SK-N-SH (cell line): ENCODE measurements around the gene RNF169. TPM values are rescaled to one million over a fixed set of nuclear protein-coding genes. Genes with fewer than 3 reads are reported as not detected.

Source experiments
- CTCF ChIA-PET: fragments of 300-600, 350-600 bp; formaldehyde crosslinking; extraction: SDS; loops from one replicate; lab custom pipeline; 2021; lab: Yijun Ruan, JAX
- POLR2A ChIA-PET: fragments of 350-600 bp; sonication (Branson Sonifier 250); formaldehyde crosslinking; extraction: SDS; loops from one replicate; lab custom pipeline; 2020; ENCODE audit warnings: antibody characterized with exemption, inconsistent platforms; lab: Yijun Ruan, JAX
- DNase-seq: peaks from one replicate; pipeline ENCODE4 v3.0.0; 2012
- H2AFZ ChIP-seq: fragments of 200-600 bp; sonication (generic); 2 replicates; pipeline ENCODE4 v1.8.1; 2016; ENCODE audit warnings: antibody characterized with exemption, mild to moderate bottlenecking, low read depth
- H3F3A ChIP-seq: fragments of 200-600 bp; sonication (generic); replicated peaks from 2 replicates; pipeline ENCODE3; 2016; ENCODE audit warnings: antibody characterized with exemption, mild to moderate bottlenecking; ENCODE audit not compliant: insufficient read depth
- H3K27ac ChIP-seq, 2 experiments: fragments of 200-500 bp in 1 of 2; fragments of 200-600 bp in 1 of 2; sonication (Bioruptor generic) in 1 of 2; sonication (generic), shearing (Covaris generic) in 1 of 2; 2 replicates each; pipeline versions ENCODE4 v1.5.1 to v1.6.1; 2014 to 2016; ENCODE audit warnings: low read depth in 2 of 2, inconsistent platforms in 1 of 2, low read length in 1 of 2, mild to moderate bottlenecking in 1 of 2, mixed read lengths in 1 of 2
- H3K27me3 ChIP-seq: fragments of 200-600 bp; sonication (generic), shearing (Covaris generic); 2 replicates; pipeline ENCODE4 v1.6.1; 2016; ENCODE audit warnings: mixed run types; ENCODE audit not compliant: insufficient read depth
- H3K36me3 ChIP-seq, 2 experiments: fragments of 200-500 bp in 1 of 2; fragments of 200-600 bp in 1 of 2; sonication (Bioruptor generic) in 1 of 2; sonication (generic) in 1 of 2; replicated peaks in 1 of 2; 2 replicates each; pipeline versions ENCODE3 to v1.5.1; 2014 to 2016; ENCODE audit warnings: low read length in 1 of 2, mild to moderate bottlenecking in 1 of 2; ENCODE audit not compliant: insufficient read depth in 2 of 2, control insufficient read depth in 1 of 2
- H3K4me1 ChIP-seq, 2 experiments: fragments of 200-500 bp in 1 of 2; fragments of 200-600 bp in 1 of 2; sonication (Bioruptor generic) in 1 of 2; sonication (generic), shearing (Covaris generic) in 1 of 2; 2 replicates each; pipeline versions ENCODE4 v1.5.1 to v1.6.1; 2014 to 2016; ENCODE audit warnings: low read depth in 1 of 2, low read length in 1 of 2, mixed run types in 1 of 2; ENCODE audit not compliant: insufficient read depth in 2 of 2, control insufficient read depth in 1 of 2
- H3K4me2 ChIP-seq: fragments of 200-600 bp; sonication (generic), shearing (Covaris generic); 2 replicates; pipeline ENCODE4 v1.6.1; 2017; ENCODE audit warnings: mixed run types
- H3K4me3 ChIP-seq, 2 experiments: fragments of 200-500 bp in 1 of 2; fragments of 200-600 bp in 1 of 2; sonication (Bioruptor generic) in 1 of 2; sonication (generic), shearing (Covaris generic) in 1 of 2; 2 replicates each; pipeline versions ENCODE4 v1.5.1 to v1.8.1; 2014 to 2016; ENCODE audit warnings: low read depth in 2 of 2, inconsistent platforms in 1 of 2, low read length in 1 of 2, mild to moderate bottlenecking in 1 of 2, mixed read lengths in 1 of 2, moderate library complexity in 1 of 2
- H3K79me2 ChIP-seq: fragments of 200-600 bp; sonication (generic); 2 replicates; pipeline ENCODE4 v1.8.1; 2017; ENCODE audit warnings: mild to moderate bottlenecking; ENCODE audit not compliant: insufficient read depth
- H3K9ac ChIP-seq: fragments of 200-600 bp; sonication (generic); 2 replicates; pipeline ENCODE4 v1.6.1; 2017; ENCODE audit warnings: mixed run types
- H3K9me2 ChIP-seq: fragments of 200-600 bp; sonication (generic); 2 replicates; pipeline ENCODE4 v1.6.1; 2017; ENCODE audit warnings: mixed run types
- H3K9me3 ChIP-seq: fragments of 200-600 bp; sonication (generic); 2 replicates; pipeline ENCODE4 v1.6.1; 2017; ENCODE audit warnings: mixed run types, mild to moderate bottlenecking, moderate library complexity
- H4K20me1 ChIP-seq: fragments of 200-600 bp; sonication (generic); 2 replicates; pipeline ENCODE4 v1.6.1; 2017; ENCODE audit warnings: mild to moderate bottlenecking, mixed run types; ENCODE audit not compliant: insufficient read depth
- CHD2 ChIP-seq: fragments of 150-350 bp; IDR thresholded peaks from 2 replicates; pipeline ENCODE4 v1.6.1; 2018; ENCODE audit warnings: low read length; ENCODE audit not compliant: partially characterized antibody
- EP300 ChIP-seq, 2 experiments: IDR thresholded peaks; 2 replicates each; pipeline versions ENCODE4 v1.4.0 to v1.6.1; 2012; ENCODE audit warnings: borderline replicate concordance in 1 of 2, low read depth in 1 of 2, low read length in 1 of 2
- EZH2phosphoT487 ChIP-seq: fragments of 200-600 bp; sonication (generic); IDR thresholded peaks from 2 replicates; pipeline ENCODE4 v1.6.1; 2017; ENCODE audit warnings: low read depth, mixed run types, mild to moderate bottlenecking, antibody characterized with exemption, moderate library complexity, borderline replicate concordance
- FOSL2 ChIP-seq: IDR thresholded peaks from 2 replicates; pipeline ENCODE4 v1.4.0; 2012; ENCODE audit warnings: low read depth, mild to moderate bottlenecking, moderate library complexity, borderline replicate concordance
- IRF3 ChIP-seq: fragments of 150-350 bp; IDR thresholded peaks from 2 replicates; pipeline ENCODE4 v1.6.1; 2016; ENCODE audit warnings: mild to moderate bottlenecking, low read depth, low read length
- JUND ChIP-seq: IDR thresholded peaks from 2 replicates; pipeline ENCODE4 v1.4.0; 2012
- MEF2A ChIP-seq: IDR thresholded peaks from 2 replicates; pipeline ENCODE4 v1.4.0; 2012; ENCODE audit warnings: low read depth, borderline replicate concordance
- MXI1 ChIP-seq: IDR thresholded peaks from 2 replicates; pipeline ENCODE4 v1.6.1; 2012; ENCODE audit warnings: mild to moderate bottlenecking, low read depth, low read length, improper control_type of control experiment
- NFIC ChIP-seq: IDR thresholded peaks from 2 replicates; pipeline ENCODE4 v1.4.0; 2012; ENCODE audit warnings: borderline replicate concordance
- NRF1 ChIP-seq: IDR thresholded peaks from 2 replicates; pipeline ENCODE4 v1.6.1; 2012; ENCODE audit warnings: low read depth, mild to moderate bottlenecking, low read length
- RAD21 ChIP-seq: IDR thresholded peaks from 2 replicates; pipeline ENCODE4 v1.6.1; 2012; ENCODE audit warnings: mild to moderate bottlenecking, low read length
- REST ChIP-seq: IDR thresholded peaks from 2 replicates; pipeline ENCODE4 v1.6.1; 2012; ENCODE audit warnings: mild to moderate bottlenecking, low read depth, low read length, moderate library complexity
- RFX5 ChIP-seq: IDR thresholded peaks from 2 replicates; pipeline ENCODE4 v1.6.1; 2012; ENCODE audit warnings: mild to moderate bottlenecking, improper control_type of control experiment, low read length
- RXRA ChIP-seq: IDR thresholded peaks from 2 replicates; pipeline ENCODE4 v1.4.0; 2012; ENCODE audit warnings: low read depth, mild to moderate bottlenecking, borderline replicate concordance
- SIN3A ChIP-seq: IDR thresholded peaks from 2 replicates; pipeline ENCODE4 v1.6.1; 2012; ENCODE audit warnings: low read depth, mild to moderate bottlenecking, low read length, moderate library complexity, borderline replicate concordance
- SMC3 ChIP-seq: IDR thresholded peaks from 2 replicates; pipeline ENCODE4 v1.6.1; 2012; ENCODE audit warnings: low read depth, low read length, improper control_type of control experiment
- TAF1 ChIP-seq: IDR thresholded peaks from 2 replicates; pipeline ENCODE4 v1.6.1; 2012; ENCODE audit warnings: low read depth, mild to moderate bottlenecking, low read length, moderate library complexity, borderline replicate concordance
- TCF12 ChIP-seq: IDR thresholded peaks from 2 replicates; pipeline ENCODE4 v1.4.0; 2012
- TEAD4 ChIP-seq: IDR thresholded peaks from 2 replicates; pipeline ENCODE4 v1.4.0; 2012; ENCODE audit warnings: mild to moderate bottlenecking, borderline replicate concordance; ENCODE audit not compliant: insufficient read depth
- USF1 ChIP-seq: IDR thresholded peaks from 2 replicates; pipeline ENCODE4 v1.4.0; 2012; ENCODE audit warnings: low read depth, borderline replicate concordance
- YY1 ChIP-seq: IDR thresholded peaks from 2 replicates; pipeline ENCODE4 v1.4.0; 2012; ENCODE audit warnings: low read depth, mild to moderate bottlenecking
- WGBS: methylation state at CpG from one replicate; pipeline ENCODE4 v1.1.6; 2017; ENCODE audit warnings: low lambda C conversion rate; 5-methylcytosine and 5-hydroxymethylcytosine counted together
- polyA plus RNA-seq, 3 experiments: library from polyadenylated mRNA; depleted of rRNA; stranded (reverse); fragments of >200 nt; gene quantifications; 2 replicates each; pipeline ENCODE4 v1.2.3, GENCODE V29; 2012

Gene RNF169
- polyA plus RNA-seq, 1 of the 3 experiments (the other 2 are of a cell fraction), result 2.2 TPM

- no peak overlapping the region for H3K9ac ChIP-seq
- H3K4me3 ChIP-seq, result no peak overlapping the region
- no peaks in the 10 kb centered on the region for H3K36me3 ChIP-seq
- DNase-seq, result no peak
- no peaks in the 10 kb centered on the region for H3K4me1 ChIP-seq
- H3K9me3 ChIP-seq, result no peaks in the 10 kb centered on the region
- CTCF ChIA-PET, result interaction anchor here (2.1 to 3.5 kb wide), 2 partner anchors 9 to 15 kb away, joined by 12 to 14 read pairs; no protein-coding TSS in a partner anchor
- no peaks in the 10 kb centered on the region for H3K79me2 ChIP-seq
- H3K27me3 ChIP-seq, result no peaks in the 10 kb centered on the region
- 67% methylated on average over 5 of the region's 5 CpGs for WGBS
- no peak overlapping the region for H3K27ac ChIP-seq
- no peaks in the 10 kb centered on the region for H4K20me1 ChIP-seq
- no peak overlapping the region for H2AFZ ChIP-seq
- H3K9me2 ChIP-seq, result no peaks in the 10 kb centered on the region
- no peak for TF ChIP-seq JUND
- TF ChIP-seq TEAD4, result no peak
- TF ChIP-seq REST, result no peak
- H3K4me2 ChIP-seq, result no peak overlapping the region
- no peaks in the 10 kb centered on the region for H3F3A ChIP-seq
- POLR2A ChIA-PET, result no interaction called here
Observed at GRCh38 chr11:74717221-74717969, 31.3 kb upstream of the RNF169 start.

GRCh38 chr11:74719011-74719410 lies 29.6 kb upstream of the RNF169 start:
- Histone ChIP-seq H3K27ac (no peak overlapping the region), H3K4me3 (no peak overlapping the region)
- WGBS, result 66% methylated on average over 4 of the region's 5 CpGs

More at GRCh38 chr11:74719011-74719410, 29.6 kb upstream of the RNF169 start:
- Histone ChIP-seq H3F3A (no peaks in the 10 kb centered on the region), H3K9ac (no peak overlapping the region), H3K4me1 (no peaks in the 10 kb centered on the region), H3K4me2 (no peak overlapping the region), H3K9me3 (no peaks in the 10 kb centered on the region), H3K27me3 (no peaks in the 10 kb centered on the region), H3K36me3 (no peaks in the 10 kb centered on the region), H2AFZ (no peak overlapping the region), H4K20me1 (no peaks in the 10 kb centered on the region), H3K79me2 (no peaks in the 10 kb centered on the region), H3K9me2 (no peaks in the 10 kb centered on the region)
- ChIA-PET POLR2A (no interaction called here), CTCF (interaction anchor here (1.2 kb wide), 1 partner anchor 17 kb away, joined by 4 read pairs; no protein-coding TSS in a partner anchor)
- no peak for DNase-seq
- no peak for TF ChIP-seq NFIC
- no peak for TF ChIP-seq RFX5
- no peak for TF ChIP-seq CHD2
- no peak for TF ChIP-seq EZH2phosphoT487
- TF ChIP-seq SIN3A, result no peak
- no peak for TF ChIP-seq EP300 (IDR thresholded peaks at IDR 0.05; ENCODE audit: borderline replicate concordance in 1 of 2, low read depth in 1 of 2, low read length in 1 of 2)
- TF ChIP-seq FOSL2, result no peak
- TF ChIP-seq MEF2A, result no peak
- no peak for TF ChIP-seq TEAD4
- no peak for TF ChIP-seq NRF1
- no peak for TF ChIP-seq YY1
- TF ChIP-seq USF1, result no peak
- TF ChIP-seq RAD21, result no peak
- no peak for TF ChIP-seq TAF1
- TF ChIP-seq RXRA, result no peak
- no peak for TF ChIP-seq IRF3
- TF ChIP-seq TCF12, result no peak
- TF ChIP-seq JUND, result no peak
- TF ChIP-seq SMC3, result no peak
- TF ChIP-seq MXI1, result no peak
